ENCODE results near the gene NFATC3. TPM values are rescaled to one million over a fixed set of nuclear protein-coding genes. Genes with fewer than 3 reads are reported as not detected.

The NFATC3 gene
- total and polyA plus RNA-seq, 5 experiments from 2014 or later, result 85.2 to 162 (median 102) TPM

DNA sequence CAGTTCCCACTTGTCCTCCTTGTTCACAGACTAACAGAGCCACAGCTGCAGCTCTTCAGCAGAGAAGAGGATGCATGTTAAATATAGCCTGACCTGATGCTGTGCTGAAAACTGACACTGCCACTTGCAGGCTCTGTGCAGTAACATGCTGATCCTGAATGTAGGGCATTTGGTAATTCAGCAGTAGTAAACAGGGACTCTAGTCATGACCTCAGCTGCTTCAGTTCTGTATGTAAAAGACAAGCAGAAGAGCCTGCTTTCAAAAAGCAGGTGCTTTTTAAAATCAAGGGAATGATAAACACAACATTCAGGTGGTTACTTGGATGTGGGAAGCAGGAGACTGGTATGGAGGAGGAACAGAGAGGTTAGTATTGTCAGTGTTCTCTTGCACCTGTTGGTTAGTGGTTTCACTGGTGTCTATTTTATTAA is 116.9 kb downstream of the NFATC3 start:
- H3K4me1 Mint-ChIP-seq, result peaks cover 9 to 34% (median 17%) of the 10 kb centered on the region in 4 donors
- H3K27ac Mint-ChIP-seq, result peak overlapping the region in 7 of 10 donors; percentile 10 to 90 (median 71)
- H3K9me3 Mint-ChIP-seq, result no peaks in the 10 kb centered on the region
- POLR2A ChIA-PET, result no interaction called here
- peaks cover 0 to 57% (median 0%) of the 10 kb centered on the region in 3 donors for H3K36me3 Mint-ChIP-seq
- H3K27me3 Mint-ChIP-seq, result no peaks in the 10 kb centered on the region
- no peak for DNase-seq
- H3K4me3 Mint-ChIP-seq, result no peak overlapping the region
- ATAC-seq, result no peak

DNA sequence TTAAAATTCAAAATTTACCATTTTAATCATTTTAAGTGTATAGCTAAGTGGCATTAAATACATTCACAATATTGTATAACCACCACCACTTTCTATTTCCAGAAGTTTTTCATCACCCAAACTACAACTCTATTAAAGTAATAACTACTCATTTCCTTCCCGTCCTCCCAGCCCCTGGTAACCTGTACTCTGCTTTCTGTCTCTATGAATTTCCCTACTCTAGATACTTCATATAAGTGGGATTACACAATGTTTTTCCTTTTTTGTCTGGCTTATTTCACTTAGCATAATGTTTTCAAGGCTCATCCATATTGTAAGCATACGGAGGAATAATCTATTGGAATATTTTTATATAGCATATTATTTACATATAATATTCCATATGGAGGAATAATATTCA is 121.1 kb downstream of the NFATC3 start:
- peak overlapping the region in 5 of 10 donors; percentile 34 to 88 (median 61) for H3K27ac Mint-ChIP-seq
- no peak overlapping the region for H3K4me3 Mint-ChIP-seq
- H3K4me1 Mint-ChIP-seq, result peaks cover 6 to 58% (median 29%) of the 10 kb centered on the region in 4 donors
- POLR2A ChIA-PET, result interaction anchor here (0.7 to 1.4 kb wide), 2 partner anchors 11 to 444 kb away, joined by 3 to 4 read pairs; no protein-coding TSS in a partner anchor
- H3K9me3 Mint-ChIP-seq, result no peaks in the 10 kb centered on the region
- ATAC-seq (no peak), DNase-seq (no peak)
- peaks cover 0 to 39% (median 11%) of the 10 kb centered on the region in 3 donors for H3K36me3 Mint-ChIP-seq
- no peaks in the 10 kb centered on the region for H3K27me3 Mint-ChIP-seq

DNA sequence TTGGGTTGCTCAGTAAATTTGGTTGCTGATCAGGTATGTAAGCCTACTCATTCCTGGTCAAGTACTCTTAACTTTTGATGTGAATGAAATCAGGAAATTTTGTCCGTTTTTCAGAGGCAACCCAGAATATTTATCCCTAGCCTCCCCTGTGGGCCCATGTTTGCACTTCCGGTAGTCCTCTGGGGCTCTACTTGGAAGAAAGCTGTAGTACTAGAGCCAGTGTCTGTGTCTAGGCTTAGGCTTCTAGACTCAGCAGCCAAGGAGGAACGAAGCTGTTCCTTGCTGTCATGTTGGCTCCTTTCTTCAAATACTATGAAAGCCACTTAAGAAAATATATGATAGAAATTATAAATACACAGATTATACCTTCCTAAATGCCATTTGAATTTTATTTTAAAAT is 129.6 kb downstream of the NFATC3 start:
- POLR2A ChIA-PET, result interaction anchor here (1.4 kb wide), 1 partner anchor 12 kb away, joined by 3 read pairs; no protein-coding TSS in a partner anchor
- Mint-ChIP-seq H3K27ac (peak overlapping the region in 9 of 10 donors; percentile 48 to 91 (median 79)), H3K4me3 (no peak overlapping the region), H3K9me3 (no peaks in the 10 kb centered on the region), H3K36me3 (peaks cover 0 to 43% (median 8%) of the 10 kb centered on the region in 3 donors), H3K4me1 (peaks cover 5 to 53% (median 41%) of the 10 kb centered on the region in 4 donors), H3K27me3 (no peaks in the 10 kb centered on the region)
- DNase-seq (no peak), ATAC-seq (no peak)

DNA sequence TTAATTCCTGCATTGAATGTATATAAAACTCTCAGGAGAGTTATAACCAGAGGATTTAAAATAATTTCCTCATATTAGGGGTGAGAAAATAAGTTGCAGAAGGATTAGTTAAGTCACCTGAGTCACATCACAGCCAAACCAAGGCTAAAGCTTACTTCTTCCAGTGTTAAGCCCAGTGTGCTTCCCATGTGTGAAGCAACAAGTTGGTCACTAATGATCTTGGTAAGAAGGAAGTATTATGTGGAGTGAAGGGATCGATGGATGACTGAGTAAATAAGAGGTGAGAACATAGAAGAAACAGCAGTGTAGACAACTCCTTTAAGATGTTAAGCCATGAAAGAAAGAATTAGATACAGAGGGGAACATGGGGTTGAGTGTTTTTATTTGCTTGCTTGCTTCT is 130.1 kb downstream of the NFATC3 start:
- no peak for DNase-seq
- Mint-ChIP-seq H3K4me3 (no peak overlapping the region), H3K27ac (peak overlapping the region; percentile 5 to 91 (median 62)), H3K4me1 (peaks cover 5 to 48% (median 43%) of the 10 kb centered on the region in 4 donors), H3K27me3 (no peaks in the 10 kb centered on the region), H3K36me3 (peaks cover 0 to 49% (median 8%) of the 10 kb centered on the region in 3 donors), H3K9me3 (no peaks in the 10 kb centered on the region)
- POLR2A ChIA-PET, result no interaction called here
- ATAC-seq, result no peak

- H3K27me3 Mint-ChIP-seq, result no peaks in the 10 kb centered on the region
- H3K9me3 Mint-ChIP-seq, result no peaks in the 10 kb centered on the region
- peaks cover 7 to 42% (median 38%) of the 10 kb centered on the region in 4 donors for H3K4me1 Mint-ChIP-seq
- peak overlapping the region; percentile 42 to 92 (median 70) for H3K27ac Mint-ChIP-seq
- ATAC-seq (no peak), DNase-seq (no peak)
- H3K4me3 Mint-ChIP-seq, result no peak overlapping the region
- peaks cover 0 to 56% (median 5%) of the 10 kb centered on the region in 3 donors for H3K36me3 Mint-ChIP-seq
- POLR2A ChIA-PET, result interaction anchor here (0.6 to 1.9 kb wide), 4 partner anchors 11 to 94 kb away, joined by 3 to 11 read pairs (median 5); no protein-coding TSS in a partner anchor
These were observed 131.1 kb downstream of the NFATC3 start for GRCh38 chr16:68216240-68216639.

DNA sequence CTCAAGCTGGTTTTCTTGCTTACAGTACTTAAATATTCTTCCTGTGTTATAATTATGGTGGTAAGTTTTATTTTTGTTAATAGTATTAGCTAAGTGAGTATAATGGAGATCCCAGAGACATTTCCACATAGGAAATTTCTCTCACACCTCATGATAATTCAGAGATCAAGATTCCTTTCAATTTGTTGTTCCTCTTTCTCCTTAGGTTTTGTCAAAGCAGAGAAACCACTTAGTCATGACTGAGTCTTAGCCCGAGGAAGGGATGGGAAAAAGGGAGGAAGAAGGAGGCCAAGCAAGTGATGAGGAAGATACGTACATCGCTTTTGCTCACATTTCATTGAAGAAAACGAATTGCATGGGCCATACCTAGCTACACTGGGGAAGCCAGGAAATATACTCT is 132.3 kb downstream of the NFATC3 start:
- H3K36me3 Mint-ChIP-seq, result peaks cover 0 to 63% (median 5%) of the 10 kb centered on the region in 3 donors
- no peak overlapping the region for H3K4me3 Mint-ChIP-seq
- ATAC-seq, result no peak

DNA sequence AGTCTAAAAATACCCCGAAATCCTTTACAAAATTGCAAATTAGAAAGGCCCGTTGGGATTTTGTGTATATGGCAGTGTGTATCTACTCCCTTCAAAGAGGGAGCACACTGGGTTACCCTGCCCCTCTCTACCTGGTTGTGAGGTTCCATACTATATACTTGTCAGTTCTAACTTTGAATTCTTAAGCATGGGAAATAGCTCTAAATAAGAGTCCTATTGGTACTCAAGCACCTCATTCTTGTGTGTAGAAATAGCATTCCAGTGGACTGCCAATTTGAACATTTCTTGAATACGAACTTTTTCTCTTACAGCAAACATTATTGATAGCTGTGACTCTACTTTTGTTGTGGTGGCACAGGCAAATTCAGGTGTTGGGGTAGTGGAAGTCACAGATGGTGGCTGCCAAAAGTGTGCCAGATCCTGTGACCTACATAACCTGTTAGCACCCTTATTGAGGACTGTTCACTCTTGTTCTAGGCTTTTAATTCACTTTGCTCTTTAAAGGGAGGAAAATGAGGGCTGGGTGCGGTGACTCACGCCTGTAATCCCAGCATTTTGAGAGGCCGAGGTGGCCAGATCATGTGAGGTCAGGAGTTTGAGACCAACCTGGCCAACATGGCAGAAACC is 134.7 kb downstream of the NFATC3 start:
- Mint-ChIP-seq H3K36me3 (peaks cover 0 to 68% (median 5%) of the 10 kb centered on the region in 3 donors), H3K4me3 (peak overlapping the region in 1 of 10 donors; percentile 14), H3K27ac (peak overlapping the region; percentile 12 to 88 (median 69)), H3K9me3 (no peaks in the 10 kb centered on the region), H3K27me3 (no peaks in the 10 kb centered on the region), H3K4me1 (peaks cover 6 to 29% (median 21%) of the 10 kb centered on the region in 4 donors)
- POLR2A ChIA-PET, result interaction anchor here (0.5 to 0.9 kb wide), 3 partner anchors 67 to 218 kb away, joined by 3 read pairs; no protein-coding TSS in a partner anchor
- ATAC-seq, result no peak
- DNase-seq, result no peak

More for the DNA sequence above, 132.3 kb downstream of the NFATC3 start:
- H3K27me3 Mint-ChIP-seq, result no peaks in the 10 kb centered on the region
- H3K27ac Mint-ChIP-seq, result peak overlapping the region; percentile 16 to 81 (median 73)
- POLR2A ChIA-PET, result interaction anchor here (0.6 to 1.9 kb wide), 5 partner anchors 10 to 1546 kb away, joined by 3 to 11 read pairs (median 4); no protein-coding TSS in a partner anchor
- peaks cover 6 to 32% (median 27%) of the 10 kb centered on the region in 4 donors for H3K4me1 Mint-ChIP-seq
- H3K9me3 Mint-ChIP-seq, result no peaks in the 10 kb centered on the region
- DNase-seq, result no peak

GRCh38 chr16:68223072-68223471 is 137.9 kb downstream of the NFATC3 start:
- DNase-seq (no peak), ATAC-seq (no peak)
- Mint-ChIP-seq H3K27ac (peak overlapping the region in 9 of 10 donors; percentile 7 to 75 (median 62)), H3K9me3 (no peaks in the 10 kb centered on the region), H3K4me3 (no peak overlapping the region), H3K36me3 (peaks cover 0 to 66% (median 0%) of the 10 kb centered on the region in 3 donors), H3K4me1 (peaks cover 11 to 44% (median 36%) of the 10 kb centered on the region in 4 donors), H3K27me3 (no peaks in the 10 kb centered on the region)
- POLR2A ChIA-PET, result interaction anchor here (0.7 to 1.1 kb wide), 2 partner anchors 10 to 161 kb away, joined by 6 to 7 read pairs; no protein-coding TSS in a partner anchor

DNA sequence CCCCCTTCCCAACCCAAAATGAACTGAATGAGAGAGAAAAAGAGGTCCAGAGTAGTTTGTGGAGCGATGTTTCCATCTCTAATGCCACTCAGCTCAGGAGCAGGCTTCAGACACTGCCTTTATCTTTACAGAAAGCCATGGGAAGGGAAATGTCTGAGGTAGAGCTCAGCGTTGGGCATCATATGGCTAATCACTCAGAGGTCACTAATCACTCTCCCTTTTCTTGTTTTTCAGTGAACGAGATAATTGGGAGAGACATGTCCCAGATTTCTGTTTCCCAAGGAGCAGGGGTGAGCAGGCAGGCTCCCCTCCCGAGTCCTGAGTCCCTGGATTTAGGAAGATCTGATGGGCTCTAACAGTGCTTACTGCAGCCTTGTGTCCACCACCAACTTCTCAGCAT is 140.9 kb downstream of the NFATC3 start:
- peaks cover 0 to 58% (median 0%) of the 10 kb centered on the region in 3 donors for H3K36me3 Mint-ChIP-seq
- H3K9me3 Mint-ChIP-seq, result no peaks in the 10 kb centered on the region
- peaks cover 15 to 52% (median 42%) of the 10 kb centered on the region in 4 donors for H3K4me1 Mint-ChIP-seq
- peak overlapping the region in 1 of 10 donors; percentile 19 for H3K4me3 Mint-ChIP-seq
- no peak for ATAC-seq
- H3K27me3 Mint-ChIP-seq, result no peaks in the 10 kb centered on the region
- H3K27ac Mint-ChIP-seq, result peak overlapping the region in 8 of 10 donors; percentile 15 to 88 (median 43)
- no peak for DNase-seq
- POLR2A ChIA-PET, result no interaction called here

DNA sequence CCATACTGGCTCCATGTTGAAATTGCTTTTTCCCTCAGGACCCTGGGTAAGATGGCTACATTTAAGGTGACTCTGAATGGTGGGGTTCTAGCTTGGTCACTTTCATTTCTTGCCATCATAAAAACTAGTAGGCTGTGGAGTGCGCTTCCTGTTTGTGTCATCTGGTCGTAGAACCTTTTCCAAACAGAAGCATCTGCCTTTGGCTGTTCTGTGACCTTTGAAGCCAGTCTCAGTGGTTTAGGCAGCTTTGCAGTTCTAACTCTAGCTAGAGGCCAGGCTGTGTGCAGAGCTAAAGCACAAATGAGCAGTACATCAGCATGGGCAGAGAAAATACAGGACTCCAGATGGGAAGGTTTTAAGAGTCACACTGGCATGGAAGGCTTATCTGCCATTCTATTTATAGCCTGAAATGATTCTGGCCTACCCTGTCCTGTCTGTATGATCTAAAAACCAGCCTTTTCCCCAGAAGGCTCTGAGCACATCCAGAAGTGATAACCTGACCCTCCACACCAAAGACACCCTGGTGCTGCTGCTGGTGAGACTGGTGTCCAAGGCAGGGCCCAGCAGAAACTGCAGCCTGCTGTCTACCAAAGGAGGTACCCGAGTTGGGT is 142.1 kb downstream of the NFATC3 start:
- peak in 2 of 10 donors; percentile 12 to 19 for DNase-seq
- peaks cover 13 to 50% (median 40%) of the 10 kb centered on the region in 4 donors for H3K4me1 Mint-ChIP-seq

DNA sequence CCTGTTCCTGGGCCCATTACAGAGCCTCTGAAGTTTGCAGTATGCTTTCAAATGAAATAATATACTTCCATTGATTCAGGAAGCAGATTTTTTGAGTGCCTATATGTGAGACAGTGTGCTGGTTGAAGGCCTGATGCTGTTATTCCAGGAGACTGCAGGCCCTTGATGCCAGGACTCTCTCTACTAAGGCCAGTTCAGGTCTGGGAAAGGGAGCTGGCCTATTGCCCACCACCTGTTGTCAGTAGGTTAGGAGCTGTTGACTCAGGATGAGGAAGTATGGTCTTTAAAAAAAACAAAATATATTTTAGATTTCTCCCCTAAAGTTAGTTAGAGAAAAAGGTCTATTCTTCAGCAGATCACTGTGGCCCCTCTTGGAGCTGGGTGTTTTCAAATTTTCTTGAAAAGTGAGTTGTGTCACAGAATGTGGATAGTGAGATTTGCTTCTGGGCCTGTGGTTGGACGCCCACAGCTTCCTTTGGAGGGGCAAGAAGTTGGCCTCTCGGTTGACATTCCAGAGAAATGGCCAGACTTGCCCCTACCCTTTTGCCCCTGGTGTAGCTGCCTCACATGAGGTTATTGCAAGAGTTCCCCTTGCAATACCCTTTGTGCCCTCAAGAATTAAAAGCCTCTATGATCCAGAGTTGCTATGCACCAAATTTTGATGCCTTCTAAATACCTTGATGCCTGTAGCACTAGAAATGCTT is 142.8 kb downstream of the NFATC3 start:
- H3K36me3 Mint-ChIP-seq, result peaks cover 0 to 40% (median 0%) of the 10 kb centered on the region in 3 donors
- no peaks in the 10 kb centered on the region for H3K9me3 Mint-ChIP-seq
- H3K27ac Mint-ChIP-seq, result peak overlapping the region; percentile 55 to 90 (median 86)
- POLR2A ChIA-PET, result interaction anchor here (0.6 to 1.9 kb wide), 10 partner anchors 8 to 173 kb away, joined by 3 to 12 read pairs (median 4); partner anchors contain the start of genes ESRP2 and NFATC3
- peak overlapping the region in 8 of 10 donors; percentile 11 to 61 (median 25) for H3K4me3 Mint-ChIP-seq
- no peaks in the 10 kb centered on the region for H3K27me3 Mint-ChIP-seq
- ATAC-seq, result no peak
- peaks cover 15 to 44% (median 40%) of the 10 kb centered on the region in 4 donors for H3K4me1 Mint-ChIP-seq
- DNase-seq, result no peak

More for the DNA sequence above, 142.1 kb downstream of the NFATC3 start:
- H3K27ac Mint-ChIP-seq, result peak overlapping the region; percentile 55 to 90 (median 86)
- H3K36me3 Mint-ChIP-seq, result peaks cover 0 to 47% (median 0%) of the 10 kb centered on the region in 3 donors
- no peaks in the 10 kb centered on the region for H3K9me3 Mint-ChIP-seq
- ATAC-seq, result peak; percentile 40 to 59
- H3K4me3 Mint-ChIP-seq, result peak overlapping the region in 9 of 10 donors; percentile 2 to 57 (median 27)
- H3K27me3 Mint-ChIP-seq, result no peaks in the 10 kb centered on the region
- POLR2A ChIA-PET, result interaction anchor here (0.5 to 1.9 kb wide), 10 partner anchors 9 to 173 kb away, joined by 3 to 12 read pairs (median 4); partner anchors contain the start of genes ESRP2 and SLC7A6

DNA sequence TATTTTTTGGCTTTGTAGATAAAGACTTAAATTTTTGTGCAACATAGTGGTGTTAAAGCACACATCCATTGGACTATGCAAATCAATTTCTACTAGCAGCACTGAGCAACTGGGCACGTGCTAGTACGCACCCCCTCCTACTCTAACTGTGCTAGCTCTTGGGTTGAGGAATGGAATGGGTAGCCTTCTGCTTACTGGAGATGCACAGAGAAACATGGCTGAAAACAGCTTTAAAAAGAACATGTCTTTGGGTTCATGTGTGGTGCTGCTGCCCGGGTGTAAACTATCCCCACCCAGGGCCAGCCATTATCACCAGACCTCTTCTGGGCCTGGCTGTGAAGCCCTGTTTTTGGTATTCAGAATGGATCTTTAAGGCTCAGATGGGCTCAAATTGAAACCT is 143.5 kb downstream of the NFATC3 start:
- POLR2A ChIA-PET, result interaction anchor here (0.8 to 1.9 kb wide), 5 partner anchors 8 to 143 kb away, joined by 3 to 12 read pairs (median 5); partner anchors contain the start of genes ESRP2 and NFATC3
- Mint-ChIP-seq H3K36me3 (peaks cover 0 to 36% (median 0%) of the 10 kb centered on the region in 3 donors), H3K9me3 (no peaks in the 10 kb centered on the region), H3K4me3 (no peak overlapping the region), H3K27me3 (no peaks in the 10 kb centered on the region), H3K27ac (peak overlapping the region in 7 of 10 donors; percentile 44 to 87 (median 61)), H3K4me1 (peaks cover 19 to 48% (median 44%) of the 10 kb centered on the region in 4 donors)
- no peak for ATAC-seq
- no peak for DNase-seq
